Measurements from ENCODE around the gene AMH. TPM values are rescaled to one million over a fixed set of nuclear protein-coding genes. Genes with fewer than 3 reads are reported as not detected.

The AMH gene
- total and polyA plus RNA-seq, 2 of the 13 experiments (the other 11 are each of a cell fraction or from before 2014, with no cell fraction given): 0.03 to 0.18 TPM

GRCh38 chr19:2269244-2270156 is 20.4 kb downstream of the AMH start (continued):
- TF ChIP-seq, protein P1, sequence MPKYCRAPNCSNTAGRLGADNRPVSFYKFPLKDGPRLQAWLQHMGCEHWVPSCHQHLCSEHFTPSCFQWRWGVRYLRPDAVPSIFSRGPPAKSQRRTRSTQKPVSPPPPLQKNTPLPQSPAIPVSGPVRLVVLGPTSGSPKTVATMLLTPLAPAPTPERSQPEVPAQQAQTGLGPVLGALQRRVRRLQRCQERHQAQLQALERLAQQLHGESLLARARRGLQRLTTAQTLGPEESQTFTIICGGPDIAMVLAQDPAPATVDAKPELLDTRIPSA (CRISPR knock-in tag; IDR thresholded peaks at IDR 0.05; ENCODE audit: borderline replicate concordance): 0 out of 2 replicates have a peak, but pooled peaks have one; percentile 25
- TF ChIP-seq MTERF4 (CRISPR knock-in tag; IDR thresholded peaks at IDR 0.05) (no peak), RERE (CRISPR knock-in tag; IDR thresholded peaks at IDR 0.05; ENCODE audit: low read depth) (no peak), XRCC5 (optimal IDR thresholded peaks at IDR 0.05; ENCODE audit: low read length) (no peak), SRF (IDR thresholded peaks at IDR 0.05; ENCODE audit: low read depth, low read length) (no peak), ZSCAN31 (CRISPR knock-in tag; IDR thresholded peaks at IDR 0.05; ENCODE audit: low read depth) (peak; percentile 72), AHR (CRISPR knock-in tag; IDR thresholded peaks at IDR 0.05) (peak; percentile 62; the same call in 1 of the 2 replicates), KAT8 (CRISPR knock-in tag; IDR thresholded peaks at IDR 0.05) (peak; percentile 85), GATAD2A (CRISPR knock-in tag; IDR thresholded peaks at IDR 0.05) (no peak), CBX1 (IDR thresholded peaks at IDR 0.05; ENCODE audit: low read depth) (peak; percentile 76), ZNF776 (CRISPR knock-in tag; IDR thresholded peaks at IDR 0.05) (no peak; the same call in 1 of the 2 replicates)
- TF ChIP-seq, protein P2, sequence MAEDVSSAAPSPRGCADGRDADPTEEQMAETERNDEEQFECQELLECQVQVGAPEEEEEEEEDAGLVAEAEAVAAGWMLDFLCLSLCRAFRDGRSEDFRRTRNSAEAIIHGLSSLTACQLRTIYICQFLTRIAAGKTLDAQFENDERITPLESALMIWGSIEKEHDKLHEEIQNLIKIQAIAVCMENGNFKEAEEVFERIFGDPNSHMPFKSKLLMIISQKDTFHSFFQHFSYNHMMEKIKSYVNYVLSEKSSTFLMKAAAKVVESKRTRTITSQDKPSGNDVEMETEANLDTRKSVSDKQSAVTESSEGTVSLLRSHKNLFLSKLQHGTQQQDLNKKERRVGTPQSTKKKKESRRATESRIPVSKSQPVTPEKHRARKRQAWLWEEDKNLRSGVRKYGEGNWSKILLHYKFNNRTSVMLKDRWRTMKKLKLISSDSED (CRISPR knock-in tag; IDR thresholded peaks at IDR 0.05): no peak
- TF ChIP-seq, protein P3, sequence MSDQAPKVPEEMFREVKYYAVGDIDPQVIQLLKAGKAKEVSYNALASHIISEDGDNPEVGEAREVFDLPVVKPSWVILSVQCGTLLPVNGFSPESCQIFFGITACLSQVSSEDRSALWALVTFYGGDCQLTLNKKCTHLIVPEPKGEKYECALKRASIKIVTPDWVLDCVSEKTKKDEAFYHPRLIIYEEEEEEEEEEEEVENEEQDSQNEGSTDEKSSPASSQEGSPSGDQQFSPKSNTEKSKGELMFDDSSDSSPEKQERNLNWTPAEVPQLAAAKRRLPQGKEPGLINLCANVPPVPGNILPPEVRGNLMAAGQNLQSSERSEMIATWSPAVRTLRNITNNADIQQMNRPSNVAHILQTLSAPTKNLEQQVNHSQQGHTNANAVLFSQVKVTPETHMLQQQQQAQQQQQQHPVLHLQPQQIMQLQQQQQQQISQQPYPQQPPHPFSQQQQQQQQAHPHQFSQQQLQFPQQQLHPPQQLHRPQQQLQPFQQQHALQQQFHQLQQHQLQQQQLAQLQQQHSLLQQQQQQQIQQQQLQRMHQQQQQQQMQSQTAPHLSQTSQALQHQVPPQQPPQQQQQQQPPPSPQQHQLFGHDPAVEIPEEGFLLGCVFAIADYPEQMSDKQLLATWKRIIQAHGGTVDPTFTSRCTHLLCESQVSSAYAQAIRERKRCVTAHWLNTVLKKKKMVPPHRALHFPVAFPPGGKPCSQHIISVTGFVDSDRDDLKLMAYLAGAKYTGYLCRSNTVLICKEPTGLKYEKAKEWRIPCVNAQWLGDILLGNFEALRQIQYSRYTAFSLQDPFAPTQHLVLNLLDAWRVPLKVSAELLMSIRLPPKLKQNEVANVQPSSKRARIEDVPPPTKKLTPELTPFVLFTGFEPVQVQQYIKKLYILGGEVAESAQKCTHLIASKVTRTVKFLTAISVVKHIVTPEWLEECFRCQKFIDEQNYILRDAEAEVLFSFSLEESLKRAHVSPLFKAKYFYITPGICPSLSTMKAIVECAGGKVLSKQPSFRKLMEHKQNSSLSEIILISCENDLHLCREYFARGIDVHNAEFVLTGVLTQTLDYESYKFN (CRISPR knock-in tag; conservative IDR thresholded peaks at IDR 0.05): no peak; the same call in 1 of the 2 replicates
- TF ChIP-seq, protein P4, sequence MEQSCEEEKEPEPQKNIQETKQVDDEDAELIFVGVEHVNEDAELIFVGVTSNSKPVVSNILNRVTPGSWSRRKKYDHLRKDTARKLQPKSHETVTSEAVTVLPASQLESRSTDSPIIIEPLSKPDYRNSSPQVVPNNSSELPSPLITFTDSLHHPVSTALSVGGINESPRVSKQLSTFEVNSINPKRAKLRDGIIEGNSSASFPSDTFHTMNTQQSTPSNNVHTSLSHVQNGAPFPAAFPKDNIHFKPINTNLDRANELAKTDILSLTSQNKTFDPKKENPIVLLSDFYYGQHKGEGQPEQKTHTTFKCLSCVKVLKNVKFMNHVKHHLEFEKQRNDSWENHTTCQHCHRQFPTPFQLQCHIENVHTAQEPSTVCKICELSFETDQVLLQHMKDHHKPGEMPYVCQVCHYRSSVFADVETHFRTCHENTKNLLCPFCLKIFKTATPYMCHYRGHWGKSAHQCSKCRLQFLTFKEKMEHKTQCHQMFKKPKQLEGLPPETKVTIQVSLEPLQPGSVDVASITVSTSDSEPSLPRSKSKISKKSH (CRISPR knock-in tag; IDR thresholded peaks at IDR 0.05; ENCODE audit: borderline replicate concordance): no peak; the same call in 1 of the 2 replicates

All from HepG2 (cell line).